GM13977 (cell line): ENCODE data around the gene PHLDB1.
"Not testable (repeated sequence)": the region's sequence is repeated elsewhere in the genome, so short reads cannot be mapped to it uniquely, and the experiment has no call there.

Experiments
- DNase-seq: peaks from one replicate; pipeline ENCODE4 v3.0.0; 2012; ENCODE audit warnings: low spot score
- in situ Hi-C: fragments of 300-500 bp; cut with MboI; formaldehyde crosslinking; loops from one replicate; pipeline ENCODE4 v1.12.0; 2022; ENCODE audit warnings: low sequenced_read_pairs, low pct_unique_long_range_greater_than_20kb, mixed read lengths, inconsistent platforms; ENCODE audit not compliant: unreplicated experiment
- TF ChIP-seq, protein P1 (sequence below): IDR thresholded peaks from 2 replicates; pipeline ENCODE4 v1.5.1; 2012; ENCODE audit warnings: mild to moderate bottlenecking, control low read depth; ENCODE audit not compliant: insufficient read depth; ENCODE audit errors: extremely low read depth, missing control alignments

PHLDB1 gene

GRCh38 chr11:118684187-118684586 is 76.8 kb downstream of the PHLDB1 start:
- in situ Hi-C loops = loop anchor here (25.0 kb wide), 1 partner anchor 253 kb away; the partner anchor contains the start of gene BCL9L
- TF ChIP-seq, protein P1, sequence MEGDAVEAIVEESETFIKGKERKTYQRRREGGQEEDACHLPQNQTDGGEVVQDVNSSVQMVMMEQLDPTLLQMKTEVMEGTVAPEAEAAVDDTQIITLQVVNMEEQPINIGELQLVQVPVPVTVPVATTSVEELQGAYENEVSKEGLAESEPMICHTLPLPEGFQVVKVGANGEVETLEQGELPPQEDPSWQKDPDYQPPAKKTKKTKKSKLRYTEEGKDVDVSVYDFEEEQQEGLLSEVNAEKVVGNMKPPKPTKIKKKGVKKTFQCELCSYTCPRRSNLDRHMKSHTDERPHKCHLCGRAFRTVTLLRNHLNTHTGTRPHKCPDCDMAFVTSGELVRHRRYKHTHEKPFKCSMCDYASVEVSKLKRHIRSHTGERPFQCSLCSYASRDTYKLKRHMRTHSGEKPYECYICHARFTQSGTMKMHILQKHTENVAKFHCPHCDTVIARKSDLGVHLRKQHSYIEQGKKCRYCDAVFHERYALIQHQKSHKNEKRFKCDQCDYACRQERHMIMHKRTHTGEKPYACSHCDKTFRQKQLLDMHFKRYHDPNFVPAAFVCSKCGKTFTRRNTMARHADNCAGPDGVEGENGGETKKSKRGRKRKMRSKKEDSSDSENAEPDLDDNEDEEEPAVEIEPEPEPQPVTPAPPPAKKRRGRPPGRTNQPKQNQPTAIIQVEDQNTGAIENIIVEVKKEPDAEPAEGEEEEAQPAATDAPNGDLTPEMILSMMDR = no peak
- no peak for DNase-seq

DNA sequence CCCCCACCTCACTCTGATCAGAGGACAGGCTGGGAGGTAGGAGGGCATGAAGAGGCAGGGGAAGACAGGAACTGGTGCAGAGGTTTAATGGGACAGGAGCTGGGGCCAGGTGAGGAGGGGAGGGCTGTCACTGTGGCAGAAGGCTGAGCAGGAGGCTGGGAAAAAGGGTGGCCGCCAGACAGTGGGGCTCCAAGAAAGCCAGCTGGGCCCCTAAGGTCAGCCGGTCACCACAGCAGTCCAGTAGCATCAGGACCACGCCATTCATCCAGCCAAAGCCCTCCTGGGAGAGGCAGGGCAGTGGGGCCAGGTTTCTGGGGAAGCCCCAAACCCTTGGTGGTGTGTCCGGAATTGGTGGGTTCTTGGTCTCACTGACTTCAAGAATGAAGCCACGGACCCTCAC is 80.5 kb downstream of the PHLDB1 start:
- TF ChIP-seq, protein P1 = no peak
- in situ Hi-C loops = loop anchor here (25.0 kb wide), 1 partner anchor 249 kb away; the partner anchor contains the start of gene BCL9L
- DNase-seq = no peak

DNA sequence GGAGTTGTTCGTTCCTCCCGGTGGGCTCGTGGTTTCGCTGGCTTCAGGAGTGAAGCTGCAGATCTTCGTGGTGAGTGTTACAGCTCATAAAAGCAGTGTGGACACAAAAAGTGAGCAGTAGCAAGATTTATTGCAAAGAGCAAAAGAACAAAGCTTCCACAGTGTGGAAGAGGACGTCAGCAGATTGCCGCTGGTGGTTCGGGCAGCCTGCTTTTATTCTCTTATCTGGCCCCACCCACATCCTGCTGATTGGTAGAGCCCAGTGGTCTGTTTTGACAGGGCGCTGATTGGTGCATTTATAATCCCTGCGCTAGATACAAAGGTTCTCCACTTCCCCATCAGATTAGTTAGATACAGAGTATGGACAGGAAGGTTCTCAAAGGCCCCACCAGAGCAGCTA is 80.9 kb downstream of the PHLDB1 start:
- in situ Hi-C loops = loop anchor here (25.0 kb wide), 1 partner anchor 249 kb away; the partner anchor contains the start of gene BCL9L
- DNase-seq = not testable (repeated sequence)

DNA sequence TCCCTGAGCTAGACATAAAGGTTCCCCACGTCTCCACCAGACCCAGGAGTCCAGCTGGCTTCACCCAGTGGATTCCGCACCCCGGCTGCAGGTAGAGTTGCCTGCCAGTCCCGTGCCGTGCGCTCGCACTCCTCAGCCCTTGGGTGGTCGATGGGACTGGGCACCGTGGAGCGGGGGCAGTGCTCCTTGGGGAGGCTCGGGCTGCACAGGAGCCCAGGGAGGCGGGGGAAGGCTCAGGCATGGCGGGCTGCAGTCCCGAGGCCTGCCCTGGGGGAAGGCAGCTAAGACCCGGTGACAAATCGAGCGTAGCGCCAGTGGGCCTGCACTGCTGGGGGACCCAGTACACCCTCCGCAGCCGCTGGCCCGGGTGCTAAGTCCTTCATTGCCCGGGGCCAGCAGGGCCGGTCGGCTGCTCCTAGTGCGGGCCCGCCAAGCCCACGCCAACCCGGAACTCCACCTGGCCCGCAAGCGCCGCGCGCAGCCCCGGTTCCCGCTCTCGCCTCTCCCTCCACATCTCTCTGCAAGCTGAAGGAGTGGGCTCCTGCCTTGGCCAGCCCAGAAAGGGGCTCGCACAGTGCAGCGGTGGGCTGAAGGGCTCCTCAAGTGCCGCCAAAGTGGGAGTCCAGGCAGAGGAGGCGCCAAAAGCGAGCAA is 81.6 kb downstream of the PHLDB1 start:
- in situ Hi-C loops = loop anchor here (25.0 kb wide), 1 partner anchor 248 kb away; the partner anchor contains the start of gene BCL9L
- DNase-seq = no peak
- TF ChIP-seq, protein P1 = no peak

GRCh38 chr11:118689503-118689851 is 82.1 kb downstream of the PHLDB1 start:
- TF ChIP-seq, protein P1 = no peak
- in situ Hi-C loops = loop anchor here (25.0 kb wide), 1 partner anchor 248 kb away; the partner anchor contains the start of gene BCL9L
- no peak for DNase-seq

DNA sequence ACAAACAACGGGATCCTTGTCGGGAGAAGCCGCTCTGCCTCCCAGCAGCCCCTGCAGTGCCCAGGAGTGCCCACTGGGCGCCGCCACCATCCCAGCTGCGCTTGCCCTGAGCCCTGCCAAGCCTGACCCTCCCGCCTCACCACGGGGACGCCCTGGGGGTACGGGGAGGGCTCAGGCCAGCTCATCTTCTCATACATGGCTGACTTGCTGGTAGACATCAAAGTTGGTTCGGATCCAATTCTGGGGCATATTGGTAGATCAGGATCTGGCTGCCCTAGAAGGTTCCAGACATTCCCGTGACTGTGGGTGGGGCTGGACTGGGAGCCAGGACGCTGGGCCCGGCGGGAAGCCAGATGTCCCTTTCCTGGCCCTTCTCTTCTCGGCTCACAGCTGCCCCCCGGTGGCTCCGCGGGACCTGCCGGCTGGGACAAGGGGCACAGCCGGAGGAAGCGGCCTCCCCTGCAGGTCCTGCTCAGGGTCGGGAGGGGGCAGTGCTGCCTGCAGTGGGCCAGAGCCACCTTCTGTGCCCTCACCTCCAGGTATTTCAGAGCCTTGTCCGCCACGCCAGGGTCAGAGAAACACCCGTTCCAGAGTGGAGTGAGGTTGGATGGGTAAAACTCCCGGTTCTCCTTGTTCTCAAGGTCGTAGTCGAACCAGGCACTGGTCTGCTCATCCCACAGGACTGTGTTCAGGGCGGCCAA is 82.6 kb downstream of the PHLDB1 start:
- TF ChIP-seq, protein P1 = peak; percentile 99
- in situ Hi-C loops = loop anchor here (25.0 kb wide), 1 partner anchor 247 kb away; the partner anchor contains the start of gene BCL9L
- peak; percentile 90 for DNase-seq
